ENCODE data around the gene AARS2. TPM values are rescaled to one million over a fixed set of nuclear protein-coding genes. Genes with fewer than 3 reads are reported as not detected.
A peak's percentile ranks its signal among the peaks of the same experiment; 100 is the strongest.

The AARS2 gene
- total RNA-seq, 1 donor from 2014 or later: 12.0 TPM

DNA sequence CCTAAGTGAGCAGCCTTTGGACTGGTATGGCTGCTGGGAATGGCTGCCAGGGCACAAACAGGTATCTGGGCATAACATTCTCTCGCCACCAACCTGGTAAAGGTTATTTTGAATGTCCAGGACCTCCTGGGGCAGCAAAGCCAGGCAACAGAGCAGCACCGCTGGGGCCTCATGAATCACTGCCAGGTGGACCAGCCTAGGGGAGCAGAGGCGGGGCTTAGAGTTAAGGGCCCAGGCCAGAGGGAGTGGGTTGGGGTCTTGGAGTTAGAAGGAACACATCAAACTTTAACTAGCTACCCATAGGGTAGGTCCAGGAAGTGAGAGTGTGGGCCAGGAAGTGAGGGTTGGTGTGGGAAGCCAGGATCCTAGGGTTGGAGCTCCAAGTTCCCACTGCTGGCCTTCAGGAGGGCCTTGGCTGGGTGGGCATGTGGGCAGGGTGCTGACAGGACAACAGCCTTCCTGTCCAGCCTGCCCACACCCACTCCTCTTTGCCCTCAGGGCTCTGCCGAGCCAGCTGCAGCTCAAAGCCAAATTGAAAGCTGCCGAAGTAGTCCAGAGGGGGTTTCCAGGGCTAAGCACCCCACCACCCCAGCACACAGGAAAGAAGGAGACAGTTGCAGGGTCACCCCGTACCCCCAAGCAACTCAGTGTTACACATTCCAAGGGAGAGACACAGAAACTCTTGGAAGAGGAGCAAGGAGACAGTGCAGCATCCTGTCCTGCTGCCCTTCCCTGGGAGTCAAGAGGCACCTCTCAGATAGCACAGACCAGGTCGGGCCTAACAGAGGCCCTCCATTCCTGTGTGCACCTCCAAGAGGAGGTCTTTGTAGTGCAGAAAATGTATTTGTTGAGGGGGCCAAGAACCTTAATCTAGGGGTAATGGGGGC lies 50.4 kb downstream of the AARS2 start:
- DNase-seq (no peak), ATAC-seq (no peak)
- no peaks in the 10 kb centered on the region for H3K27me3 ChIP-seq (ENCODE audit: low read depth)
- TF ChIP-seq, protein P1, sequence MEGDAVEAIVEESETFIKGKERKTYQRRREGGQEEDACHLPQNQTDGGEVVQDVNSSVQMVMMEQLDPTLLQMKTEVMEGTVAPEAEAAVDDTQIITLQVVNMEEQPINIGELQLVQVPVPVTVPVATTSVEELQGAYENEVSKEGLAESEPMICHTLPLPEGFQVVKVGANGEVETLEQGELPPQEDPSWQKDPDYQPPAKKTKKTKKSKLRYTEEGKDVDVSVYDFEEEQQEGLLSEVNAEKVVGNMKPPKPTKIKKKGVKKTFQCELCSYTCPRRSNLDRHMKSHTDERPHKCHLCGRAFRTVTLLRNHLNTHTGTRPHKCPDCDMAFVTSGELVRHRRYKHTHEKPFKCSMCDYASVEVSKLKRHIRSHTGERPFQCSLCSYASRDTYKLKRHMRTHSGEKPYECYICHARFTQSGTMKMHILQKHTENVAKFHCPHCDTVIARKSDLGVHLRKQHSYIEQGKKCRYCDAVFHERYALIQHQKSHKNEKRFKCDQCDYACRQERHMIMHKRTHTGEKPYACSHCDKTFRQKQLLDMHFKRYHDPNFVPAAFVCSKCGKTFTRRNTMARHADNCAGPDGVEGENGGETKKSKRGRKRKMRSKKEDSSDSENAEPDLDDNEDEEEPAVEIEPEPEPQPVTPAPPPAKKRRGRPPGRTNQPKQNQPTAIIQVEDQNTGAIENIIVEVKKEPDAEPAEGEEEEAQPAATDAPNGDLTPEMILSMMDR (IDR thresholded peaks at IDR 0.05): no peak
- H3K4me1 ChIP-seq: peaks cover 41% of the 10 kb centered on the region
- intact Hi-C loops (cut with DNase I): no loop called here
- no peaks in the 10 kb centered on the region for H3K9me3 ChIP-seq
- peaks cover 23% of the 10 kb centered on the region for H3K36me3 ChIP-seq
- H3K27ac ChIP-seq: peak overlapping the region; percentile 37
- peak overlapping the region; percentile 87 for H3K4me3 ChIP-seq

DNA sequence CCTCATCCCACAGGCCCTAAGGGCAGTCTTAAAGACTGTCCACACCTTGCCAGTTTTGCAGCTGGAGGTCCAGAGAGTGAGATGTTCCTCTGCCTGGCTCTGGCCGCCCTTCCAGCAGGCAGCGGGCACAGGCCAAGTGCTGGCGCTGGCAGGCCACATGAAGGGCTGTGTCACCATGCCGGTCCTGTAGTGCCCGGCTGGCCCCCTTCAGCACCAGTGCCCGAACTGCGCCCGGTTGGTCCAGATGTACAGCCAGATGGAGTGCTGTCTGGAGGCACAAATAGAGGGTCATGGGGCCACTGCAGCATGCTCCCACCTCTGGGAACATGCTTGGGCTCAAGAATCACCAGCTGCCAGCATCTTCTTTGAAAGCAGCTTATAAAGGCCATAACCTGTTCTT lies 51.6 kb downstream of the AARS2 start:
- no peak overlapping the region for H3K4me3 ChIP-seq
- TF ChIP-seq, protein P1 (IDR thresholded peaks at IDR 0.05): no peak
- H3K36me3 ChIP-seq: peaks cover 23% of the 10 kb centered on the region
- DNase-seq (no peak), ATAC-seq (no peak)
- H3K4me1 ChIP-seq: peaks cover 45% of the 10 kb centered on the region
- no peak overlapping the region for H3K27ac ChIP-seq
- H3K9me3 ChIP-seq: no peaks in the 10 kb centered on the region
- no peaks in the 10 kb centered on the region for H3K27me3 ChIP-seq (ENCODE audit: low read depth)
- intact Hi-C loops (cut with DNase I): no loop called here

DNA sequence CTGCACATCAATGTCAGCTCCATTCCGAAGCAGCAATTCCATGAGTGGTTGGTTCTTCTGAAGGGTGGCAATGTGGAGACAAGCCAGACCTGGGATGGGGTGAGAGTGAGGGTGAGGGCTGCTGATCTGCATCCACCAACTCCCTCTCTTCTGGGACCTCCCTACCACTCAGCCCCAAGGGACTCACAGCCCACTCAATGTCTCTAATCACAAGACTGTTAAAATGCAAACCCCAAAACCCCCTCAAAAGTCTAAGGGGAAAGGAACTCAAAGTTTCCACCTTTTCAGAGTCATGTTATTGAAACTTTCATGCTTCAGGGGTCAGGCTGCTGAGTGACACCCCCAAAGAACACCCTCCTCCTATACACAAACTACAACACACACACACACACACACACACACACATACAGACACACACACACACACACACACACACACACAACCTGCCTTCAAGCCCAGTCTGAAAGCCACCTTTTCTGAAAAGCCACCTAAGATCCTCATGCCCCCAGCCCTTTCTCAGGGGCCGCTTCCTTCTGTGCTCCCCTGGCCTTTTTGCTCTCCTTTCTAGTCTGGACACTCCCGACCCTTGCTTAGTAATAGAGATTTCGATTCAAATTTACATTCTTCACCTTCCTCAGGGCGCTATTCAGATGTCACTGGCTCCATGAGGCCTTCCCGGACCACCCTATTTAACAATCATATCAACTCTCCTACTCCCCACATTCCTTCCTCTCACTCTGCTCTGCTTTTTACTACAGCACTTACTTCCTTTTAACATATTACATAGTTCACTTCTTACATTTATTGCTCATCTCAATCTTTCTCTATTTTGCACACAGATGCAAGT lies 52.5 kb downstream of the AARS2 start:
- ATAC-seq (no peak), DNase-seq (no peak)
- Histone ChIP-seq H3K9me3 (no peaks in the 10 kb centered on the region), H3K4me1 (peaks cover 54% of the 10 kb centered on the region), H3K27ac (no peak overlapping the region), H3K4me3 (no peak overlapping the region), H3K36me3 (peaks cover 25% of the 10 kb centered on the region), H3K27me3 (ENCODE audit: low read depth) (no peaks in the 10 kb centered on the region)
- TF ChIP-seq, protein P1 (IDR thresholded peaks at IDR 0.05): no peak
- intact Hi-C loops (cut with DNase I): no loop called here

DNA sequence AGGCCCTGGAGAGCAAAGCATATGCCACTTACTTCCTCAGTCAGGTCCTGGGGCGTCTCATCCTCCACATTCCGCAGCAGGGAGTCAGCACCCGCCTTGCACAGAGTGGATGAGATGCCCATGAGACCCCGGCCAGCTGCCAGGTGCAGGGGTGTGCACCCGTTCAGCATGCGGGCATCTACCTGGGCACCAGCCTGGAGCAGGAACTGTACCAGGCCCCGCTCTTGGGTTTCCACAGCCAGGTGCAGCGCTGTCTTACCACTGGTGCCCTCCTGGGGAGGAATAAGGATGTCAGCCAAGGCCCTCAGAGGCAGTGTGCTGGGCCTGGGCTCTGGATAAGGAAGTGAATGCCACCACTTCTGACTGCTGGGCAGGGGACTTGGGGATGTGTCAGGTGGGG lies 53.1 kb downstream of the AARS2 start:
- intact Hi-C loops (cut with DNase I): no loop called here
- no peak overlapping the region for H3K27ac ChIP-seq
- peaks cover 56% of the 10 kb centered on the region for H3K4me1 ChIP-seq
- H3K36me3 ChIP-seq: peaks cover 31% of the 10 kb centered on the region
- DNase-seq (no peak), ATAC-seq (no peak)
- no peaks in the 10 kb centered on the region for H3K9me3 ChIP-seq
- H3K4me3 ChIP-seq: no peak overlapping the region
- H3K27me3 ChIP-seq (ENCODE audit: low read depth): no peaks in the 10 kb centered on the region
- TF ChIP-seq, protein P1 (IDR thresholded peaks at IDR 0.05): no peak

DNA sequence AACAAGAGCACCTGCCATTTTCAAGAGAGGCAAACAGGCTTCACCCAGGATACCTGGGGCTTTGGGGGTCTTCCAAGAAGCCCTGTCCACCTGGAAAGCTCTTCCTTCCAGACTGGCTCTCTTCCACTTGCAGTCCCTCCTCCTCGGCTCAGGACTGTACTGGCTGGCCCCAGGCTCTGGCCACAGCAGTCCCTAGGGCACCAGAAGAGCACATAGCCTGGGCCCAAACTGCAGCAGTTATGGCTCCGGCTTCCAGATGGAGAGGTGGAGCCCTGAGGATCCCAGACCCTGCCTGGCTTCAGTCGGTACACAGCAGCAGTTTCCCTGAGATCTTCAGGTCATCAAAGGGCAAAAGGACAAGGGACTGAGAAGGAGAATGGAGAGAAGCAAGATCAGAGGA lies 54.2 kb downstream of the AARS2 start:
- H3K9me3 ChIP-seq: no peaks in the 10 kb centered on the region
- TF ChIP-seq, protein P1 (IDR thresholded peaks at IDR 0.05): no peak
- no peak overlapping the region for H3K4me3 ChIP-seq
- H3K27me3 ChIP-seq (ENCODE audit: low read depth): no peaks in the 10 kb centered on the region
- H3K27ac ChIP-seq: no peak overlapping the region
- ATAC-seq (no peak), DNase-seq (no peak)
- intact Hi-C loops (cut with DNase I): no loop called here
- H3K4me1 ChIP-seq: peaks cover 50% of the 10 kb centered on the region
- H3K36me3 ChIP-seq: peaks cover 42% of the 10 kb centered on the region

Measured in lower lobe of right lung (tissue), 2 donors.